Erythroblast (primary cell): ENCODE measurements around the gene PKNOX1.

Experiments
- GATA1 ChIP-seq: IDR thresholded peaks from 2 replicates; pipeline ENCODE4 v1.6.1; 2011; ENCODE audit warnings: low read depth, mild to moderate bottlenecking, control low read depth, low read length, moderate library complexity
- POLR2A ChIP-seq: IDR thresholded peaks from 2 replicates; pipeline ENCODE4 v1.6.1; 2011; ENCODE audit warnings: mild to moderate bottlenecking, low read length

DNA sequence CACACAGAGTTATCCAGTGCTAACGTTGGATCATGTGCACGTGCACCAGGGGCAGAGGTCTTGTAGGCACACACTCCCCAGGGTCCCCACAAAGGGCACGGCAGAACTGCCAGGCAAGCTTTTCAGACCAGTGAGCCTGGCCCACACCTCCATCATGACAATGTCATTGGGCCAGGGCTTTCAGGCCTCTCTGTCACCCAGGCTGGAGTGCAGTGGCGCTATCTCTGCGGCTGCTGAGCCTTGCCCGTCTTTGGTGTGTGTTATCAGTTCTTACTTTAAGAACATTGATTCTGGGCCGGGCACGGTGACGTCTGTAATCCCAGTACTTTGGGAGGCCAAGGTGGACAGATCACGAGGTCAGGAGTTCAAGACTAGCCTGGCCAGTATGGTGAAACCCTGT is 44.2 kb downstream of the PKNOX1 start:
- no peak for TF ChIP-seq POLR2A
- TF ChIP-seq GATA1: no peak
